Measurements from ENCODE around the gene XIAP. TPM values are rescaled to one million over a fixed set of nuclear protein-coding genes. Genes with fewer than 3 reads are reported as not detected.
A peak's percentile ranks its signal among the peaks of the same experiment; 100 is the strongest.
"Not testable (repeated sequence)": the region's sequence is repeated elsewhere in the genome, so short reads cannot be mapped to it uniquely, and the experiment has no call there.

Gene XIAP
- total RNA-seq, 1 experiment from 2014 or later, result 56.0 TPM

DNA sequence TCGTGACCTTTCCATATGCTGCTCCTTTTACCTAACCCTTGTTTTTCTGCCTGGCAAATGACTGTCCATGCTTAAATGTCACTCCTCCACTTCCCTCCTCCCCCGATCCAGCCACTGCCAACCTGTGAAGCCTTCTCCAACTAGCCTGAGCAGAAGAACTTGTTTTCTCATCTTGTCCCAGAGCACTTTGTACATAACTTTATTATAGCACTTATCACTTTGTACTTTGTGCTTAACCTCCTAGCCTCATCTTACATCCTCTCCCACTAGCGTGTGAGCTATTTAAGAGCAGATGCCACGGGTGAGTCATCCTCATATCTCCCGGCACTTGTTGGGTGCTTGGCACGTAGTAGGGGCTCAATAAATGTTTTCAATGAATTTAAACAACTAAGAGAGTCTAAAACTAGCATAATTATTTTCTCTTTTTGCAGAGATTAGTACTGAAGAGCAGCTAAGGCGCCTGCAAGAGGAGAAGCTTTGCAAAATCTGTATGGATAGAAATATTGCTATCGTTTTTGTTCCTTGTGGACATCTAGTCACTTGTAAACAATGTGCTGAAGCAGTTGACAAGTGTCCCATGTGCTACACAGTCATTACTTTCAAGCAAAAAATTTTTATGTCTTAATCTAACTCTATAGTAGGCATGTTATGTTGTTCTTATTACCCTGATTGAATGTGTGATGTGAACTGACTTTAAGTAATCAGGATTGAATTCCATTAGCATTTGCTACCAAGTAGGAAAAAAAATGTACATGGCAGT lies 46.9 kb downstream of the XIAP start:
- Histone ChIP-seq H3K27me3 (no peaks in the 10 kb centered on the region), H3K4me3 (no peak overlapping the region), H3K4me1 (no peaks in the 10 kb centered on the region), H3K36me3 (peaks cover 38% of the 10 kb centered on the region), H3K27ac (no peak overlapping the region), H3K9me3 (replicated peaks) (no peaks in the 10 kb centered on the region)
- DNase-seq, result no peak

DNA sequence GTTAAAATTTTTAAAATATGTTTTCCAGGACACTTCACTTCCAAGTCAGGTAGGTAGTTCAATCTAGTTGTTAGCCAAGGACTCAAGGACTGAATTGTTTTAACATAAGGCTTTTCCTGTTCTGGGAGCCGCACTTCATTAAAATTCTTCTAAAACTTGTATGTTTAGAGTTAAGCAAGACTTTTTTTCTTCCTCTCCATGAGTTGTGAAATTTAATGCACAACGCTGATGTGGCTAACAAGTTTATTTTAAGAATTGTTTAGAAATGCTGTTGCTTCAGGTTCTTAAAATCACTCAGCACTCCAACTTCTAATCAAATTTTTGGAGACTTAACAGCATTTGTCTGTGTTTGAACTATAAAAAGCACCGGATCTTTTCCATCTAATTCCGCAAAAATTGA lies 49.7 kb downstream of the XIAP start:
- Histone ChIP-seq H3K4me3 (no peak overlapping the region), H3K36me3 (peaks cover 24% of the 10 kb centered on the region), H3K9me3 (replicated peaks) (no peaks in the 10 kb centered on the region), H3K27me3 (no peaks in the 10 kb centered on the region), H3K27ac (no peak overlapping the region), H3K4me1 (no peaks in the 10 kb centered on the region)
- no peak for DNase-seq

DNA sequence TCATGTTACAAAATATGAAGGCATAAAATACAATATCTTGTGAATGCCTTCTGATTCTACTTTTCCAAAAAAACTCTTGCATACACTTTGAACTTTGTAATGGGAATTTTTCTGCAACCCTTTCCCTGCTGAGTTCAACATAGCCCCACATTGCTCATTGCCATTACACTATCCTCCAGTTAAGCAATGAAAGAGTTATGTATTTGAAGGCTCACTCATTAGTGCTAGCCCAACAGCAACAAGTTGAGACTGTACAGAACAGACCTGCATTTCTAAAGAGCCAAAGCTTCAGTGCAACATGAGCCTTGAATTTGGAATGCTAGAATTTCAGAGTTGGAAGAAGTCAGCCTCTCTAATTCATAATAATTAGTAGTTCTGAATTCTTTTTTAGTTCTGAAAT lies 57.2 kb downstream of the XIAP start:
- no peak overlapping the region for H3K27ac ChIP-seq
- H3K4me3 ChIP-seq, result no peak overlapping the region
- H3K36me3 ChIP-seq, result no peaks in the 10 kb centered on the region
- DNase-seq, result no peak
- H3K9me3 ChIP-seq (replicated peaks), result no peaks in the 10 kb centered on the region
- no peaks in the 10 kb centered on the region for H3K4me1 ChIP-seq
- no peaks in the 10 kb centered on the region for H3K27me3 ChIP-seq

DNA sequence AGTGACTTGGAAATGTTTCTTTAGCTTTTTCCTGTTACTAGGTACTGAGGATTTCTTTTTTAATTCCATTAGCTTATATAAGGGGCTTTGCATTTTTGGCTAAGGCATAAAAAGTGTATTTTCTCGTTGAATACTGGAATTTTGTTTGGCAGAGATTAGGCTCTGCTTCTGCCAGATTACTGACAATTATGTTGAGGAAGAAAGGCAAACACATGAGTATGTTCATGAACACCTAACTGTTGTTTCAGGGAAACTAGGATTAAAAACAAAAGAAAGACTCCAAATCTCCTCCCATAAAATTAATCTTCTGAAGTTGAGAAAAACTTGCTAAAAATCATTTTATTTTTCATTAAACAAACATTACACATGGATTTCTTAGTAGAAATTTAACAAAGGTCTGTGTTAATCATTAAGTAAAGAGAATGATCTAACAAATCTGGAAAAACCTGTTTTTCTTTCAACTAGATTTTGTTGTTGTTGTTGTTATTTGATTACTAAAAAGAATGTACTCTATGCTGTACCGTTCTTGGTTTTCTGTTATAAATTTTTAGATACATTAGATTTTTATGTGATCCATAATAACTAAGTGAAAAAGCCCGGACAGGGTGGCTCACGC lies 58.4 kb downstream of the XIAP start:
- H3K4me1 ChIP-seq, result no peaks in the 10 kb centered on the region
- H3K36me3 ChIP-seq, result no peaks in the 10 kb centered on the region
- H3K27me3 ChIP-seq, result no peaks in the 10 kb centered on the region
- no peak for DNase-seq
- no peak overlapping the region for H3K27ac ChIP-seq
- no peaks in the 10 kb centered on the region for H3K9me3 ChIP-seq (replicated peaks)
- no peak overlapping the region for H3K4me3 ChIP-seq

DNA sequence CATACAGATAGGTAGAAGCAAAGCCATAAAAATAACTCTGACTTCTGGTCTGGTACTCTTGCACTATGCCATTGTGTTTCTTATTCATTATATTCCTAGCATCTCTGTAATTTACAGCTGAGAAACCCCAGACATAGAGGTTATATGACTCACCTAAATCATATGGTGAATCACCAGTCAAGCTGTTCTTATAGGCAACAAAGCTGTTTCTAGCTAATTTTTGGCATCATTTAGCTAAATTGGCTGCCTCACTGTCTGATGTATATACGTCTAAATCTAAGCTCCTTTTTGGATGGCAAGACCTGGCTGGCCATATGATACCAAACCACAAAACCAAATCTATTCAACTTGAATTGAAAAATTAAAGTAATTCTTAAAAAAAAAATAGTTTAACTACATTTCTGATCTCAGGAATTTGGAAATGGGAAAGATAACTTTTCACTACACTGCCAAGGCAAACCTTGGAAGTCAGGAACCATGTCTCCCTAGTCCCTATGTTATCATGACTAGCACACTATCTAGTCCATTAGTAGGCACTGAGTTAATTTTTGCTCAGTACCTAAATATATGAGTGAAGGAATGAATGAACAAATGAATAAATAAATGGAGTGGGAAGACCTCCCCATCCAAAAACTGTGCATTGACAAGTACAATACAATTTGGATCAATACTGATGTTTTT lies 60.4 kb downstream of the XIAP start:
- no peaks in the 10 kb centered on the region for H3K36me3 ChIP-seq
- H3K9me3 ChIP-seq (replicated peaks), result no peaks in the 10 kb centered on the region
- no peaks in the 10 kb centered on the region for H3K4me1 ChIP-seq
- no peak for DNase-seq
- no peak overlapping the region for H3K4me3 ChIP-seq
- H3K27me3 ChIP-seq, result no peaks in the 10 kb centered on the region
- H3K27ac ChIP-seq, result no peak overlapping the region

DNA sequence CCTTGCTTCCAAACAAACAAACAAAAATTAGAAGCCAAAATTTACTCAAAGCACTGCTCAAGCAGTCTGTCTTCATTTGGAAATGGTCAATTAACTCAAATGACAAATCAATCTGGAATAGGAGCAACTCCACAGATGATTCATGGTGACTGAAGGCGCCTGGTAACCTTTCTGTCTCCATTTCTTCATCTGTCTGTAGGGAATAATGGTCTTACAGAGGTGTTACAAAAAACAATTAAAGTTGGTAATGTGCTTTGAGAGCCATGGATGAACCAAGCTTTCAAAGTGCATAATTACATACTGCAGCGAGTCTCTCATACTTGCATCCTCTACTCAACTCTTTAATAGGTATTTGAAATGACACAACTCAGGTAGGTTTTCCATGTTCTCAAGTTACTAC lies 63.4 kb downstream of the XIAP start:
- Histone ChIP-seq H3K9me3 (replicated peaks) (no peaks in the 10 kb centered on the region), H3K4me1 (no peaks in the 10 kb centered on the region), H3K36me3 (no peaks in the 10 kb centered on the region), H3K27ac (no peak overlapping the region), H3K4me3 (no peak overlapping the region), H3K27me3 (no peaks in the 10 kb centered on the region)
- DNase-seq, result no peak

DNA sequence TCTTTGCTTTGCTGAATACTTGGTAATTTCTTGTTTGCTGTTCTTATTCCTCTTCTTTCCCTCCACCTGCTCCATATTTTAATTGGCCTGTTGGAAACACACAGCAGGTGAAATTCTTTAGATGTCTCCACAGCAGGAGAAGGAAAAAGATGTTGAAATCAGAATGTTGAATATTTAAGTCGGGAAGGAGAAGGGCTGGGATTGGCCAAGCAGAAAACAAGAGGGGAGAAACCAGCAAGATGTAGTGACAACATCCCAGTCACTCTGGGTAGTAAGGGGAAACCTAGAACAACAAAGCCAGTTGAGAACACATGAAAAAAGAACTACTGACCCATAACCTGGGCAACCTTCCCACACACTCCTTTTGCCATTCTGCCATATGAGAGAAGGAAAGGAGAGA lies 64.3 kb downstream of the XIAP start:
- H3K9me3 ChIP-seq (replicated peaks), result no peaks in the 10 kb centered on the region
- no peak for DNase-seq
- no peak overlapping the region for H3K4me3 ChIP-seq
- no peak overlapping the region for H3K27ac ChIP-seq
- no peaks in the 10 kb centered on the region for H3K36me3 ChIP-seq
- H3K27me3 ChIP-seq, result no peaks in the 10 kb centered on the region
- H3K4me1 ChIP-seq, result no peaks in the 10 kb centered on the region

DNA sequence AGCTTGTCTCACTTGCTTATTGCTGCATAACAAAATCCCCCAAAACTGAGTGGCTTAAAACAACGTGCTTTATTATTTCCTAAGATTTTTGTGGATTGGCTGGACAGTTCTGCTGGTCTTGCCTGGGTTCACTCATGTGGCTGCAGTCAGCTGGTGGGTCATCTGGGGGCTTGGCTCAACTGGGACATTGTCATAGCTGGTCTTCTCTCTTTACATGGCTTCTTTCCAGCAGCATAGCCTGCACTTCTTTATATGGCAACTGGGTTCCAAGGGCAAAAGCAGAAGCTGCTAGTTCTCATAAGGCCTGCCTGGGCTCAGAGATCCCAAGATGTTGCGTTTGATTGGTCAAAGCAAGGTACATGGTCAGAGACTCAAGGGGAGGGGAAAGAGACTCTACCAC lies 68.0 kb downstream of the XIAP start:
- Histone ChIP-seq H3K27ac (no peak overlapping the region), H3K4me1 (no peaks in the 10 kb centered on the region), H3K27me3 (no peaks in the 10 kb centered on the region), H3K9me3 (replicated peaks) (0 out of 2 replicates have a peak, but pooled peaks cover 3% of the 10 kb centered on the region), H3K4me3 (no peak overlapping the region), H3K36me3 (no peaks in the 10 kb centered on the region)
- no peak for DNase-seq

DNA sequence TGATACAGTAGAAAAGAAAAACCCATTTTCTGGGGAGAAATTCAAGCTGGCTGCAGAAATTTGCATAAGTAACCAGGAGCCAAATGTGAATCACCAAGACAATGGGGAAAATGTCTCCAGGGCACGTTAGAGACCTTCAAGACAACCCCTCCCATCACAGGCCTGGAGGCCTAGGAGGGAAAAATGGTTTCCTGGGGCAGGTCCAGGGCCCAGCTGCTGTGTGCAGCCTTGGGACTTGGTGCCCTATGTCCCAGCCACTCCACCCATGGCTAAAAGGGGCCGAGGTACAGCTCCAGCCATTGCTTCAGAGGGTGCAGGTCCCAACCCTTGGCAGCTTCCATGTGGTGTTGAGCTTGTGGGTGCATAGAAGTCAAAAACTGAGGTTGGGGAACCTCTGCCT lies 72.2 kb downstream of the XIAP start:
- not testable (repeated sequence) for H3K27me3 ChIP-seq; H3K36me3 ChIP-seq; H3K4me1 ChIP-seq; H3K4me3 ChIP-seq; DNase-seq; H3K27ac ChIP-seq; H3K9me3 ChIP-seq (replicated peaks)

DNA sequence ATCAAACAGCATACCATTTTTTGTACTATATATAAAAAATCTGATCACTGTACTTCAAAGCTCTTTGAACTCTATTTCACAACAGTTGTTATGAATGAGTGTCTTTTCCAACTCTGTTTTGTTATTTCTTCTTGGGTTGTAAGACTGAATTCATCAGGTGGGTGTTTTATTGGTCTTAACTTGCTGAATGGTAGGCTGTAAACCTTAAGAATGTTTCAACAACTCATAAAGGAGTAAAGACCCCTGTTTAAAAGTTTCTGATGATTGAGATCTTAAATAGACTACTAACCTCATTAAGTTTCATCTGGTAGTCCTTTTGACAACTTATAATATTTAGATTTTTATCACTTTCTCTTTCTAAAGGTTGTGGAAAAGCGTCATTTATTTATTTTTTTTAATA lies 83.2 kb downstream of the XIAP start:
- H3K4me3 ChIP-seq, result no peak overlapping the region
- no peaks in the 10 kb centered on the region for H3K4me1 ChIP-seq
- H3K36me3 ChIP-seq, result no peaks in the 10 kb centered on the region
- H3K27me3 ChIP-seq, result no peaks in the 10 kb centered on the region
- no peak overlapping the region for H3K27ac ChIP-seq
- H3K9me3 ChIP-seq (replicated peaks), result no peaks in the 10 kb centered on the region
- DNase-seq, result no peak

DNA sequence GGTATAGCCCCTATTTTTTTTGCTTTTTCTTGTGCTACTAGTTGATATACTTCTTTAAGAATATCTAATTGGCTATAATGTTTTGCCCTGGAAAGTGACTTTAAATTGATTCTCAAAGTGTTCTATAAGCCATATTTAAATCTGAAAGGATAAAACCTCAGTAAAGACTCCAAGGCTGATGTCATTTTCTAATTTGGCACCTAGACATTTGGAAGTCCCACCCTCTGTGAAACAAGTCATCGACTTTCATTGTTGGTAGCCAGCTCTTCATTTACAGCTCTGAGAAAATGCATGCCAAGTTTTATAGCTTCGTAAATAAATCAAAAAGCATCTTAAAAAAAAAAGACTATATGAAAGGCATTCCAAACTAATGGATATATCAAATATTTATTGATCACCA lies 83.6 kb downstream of the XIAP start:
- H3K36me3 ChIP-seq, result no peaks in the 10 kb centered on the region
- H3K27me3 ChIP-seq, result no peaks in the 10 kb centered on the region
- DNase-seq, result no peak
- H3K27ac ChIP-seq, result no peak overlapping the region
- H3K4me3 ChIP-seq, result no peak overlapping the region
- H3K4me1 ChIP-seq, result no peaks in the 10 kb centered on the region
- H3K9me3 ChIP-seq (replicated peaks), result no peaks in the 10 kb centered on the region

DNA sequence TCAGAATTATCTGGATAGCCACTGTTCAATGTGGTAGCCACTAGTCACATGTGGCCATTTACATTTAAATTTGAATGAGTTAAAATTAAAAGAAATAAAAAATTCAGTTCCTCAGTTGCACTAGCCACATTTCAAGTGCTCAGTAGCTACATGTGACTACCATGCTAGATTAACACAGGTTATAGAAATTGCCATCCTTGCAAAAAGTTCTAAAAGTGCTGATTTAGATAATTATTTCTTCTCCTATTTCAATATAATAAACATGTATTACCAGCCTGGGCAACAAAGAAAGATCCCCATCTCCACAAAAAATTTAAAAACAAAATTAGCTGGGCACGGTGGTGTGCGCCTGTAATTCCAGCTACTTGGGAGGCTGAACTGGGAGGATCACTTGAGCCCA lies 90.0 kb downstream of the XIAP start:
- Histone ChIP-seq H3K9me3 (replicated peaks) (no peaks in the 10 kb centered on the region), H3K27me3 (no peaks in the 10 kb centered on the region), H3K27ac (no peak overlapping the region), H3K4me3 (no peak overlapping the region), H3K4me1 (no peaks in the 10 kb centered on the region), H3K36me3 (no peaks in the 10 kb centered on the region)
- DNase-seq, result no peak

DNA sequence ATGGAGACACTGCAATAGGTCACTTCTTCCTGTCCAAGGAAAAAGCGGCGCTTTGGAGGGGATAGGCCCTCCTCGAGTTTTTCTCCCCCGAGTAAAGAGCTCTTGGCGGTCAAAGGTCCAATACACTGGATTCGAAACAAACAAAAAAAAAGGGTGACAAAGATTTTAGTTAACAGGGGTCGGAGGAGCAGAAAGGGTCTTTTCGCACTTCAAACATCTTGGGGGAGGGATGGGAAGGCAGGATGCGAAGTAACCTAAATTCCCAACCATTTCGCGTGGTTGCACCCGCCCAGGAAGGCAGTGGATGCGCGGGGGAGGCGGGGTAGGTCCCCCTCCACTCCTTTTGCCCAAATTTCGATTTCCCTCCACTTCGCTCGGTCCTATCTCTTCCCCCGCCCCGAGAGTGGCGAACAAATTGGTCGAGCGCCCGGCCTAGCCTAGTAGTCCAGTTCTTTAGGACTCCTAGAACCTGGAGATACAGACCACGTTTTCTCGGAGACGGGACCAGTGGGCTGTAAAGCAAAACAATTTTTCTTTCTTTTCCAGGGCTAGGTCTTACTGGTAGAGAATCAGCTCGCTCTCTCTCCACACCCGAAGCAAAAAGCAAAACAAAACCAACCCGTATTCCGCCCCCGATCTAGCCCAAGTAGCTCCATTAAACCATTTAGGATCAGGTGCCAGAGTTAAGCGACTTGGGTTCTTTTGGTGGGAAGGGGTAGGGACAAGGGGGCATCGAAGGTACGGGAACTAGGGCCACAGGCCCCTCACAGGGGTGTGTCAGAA lies 99.6 kb downstream of the XIAP start:
- peak; percentile 64 to 78 for DNase-seq
- peak overlapping the region; percentile 78 for H3K27ac ChIP-seq
- no peaks in the 10 kb centered on the region for H3K9me3 ChIP-seq (replicated peaks)

DNA sequence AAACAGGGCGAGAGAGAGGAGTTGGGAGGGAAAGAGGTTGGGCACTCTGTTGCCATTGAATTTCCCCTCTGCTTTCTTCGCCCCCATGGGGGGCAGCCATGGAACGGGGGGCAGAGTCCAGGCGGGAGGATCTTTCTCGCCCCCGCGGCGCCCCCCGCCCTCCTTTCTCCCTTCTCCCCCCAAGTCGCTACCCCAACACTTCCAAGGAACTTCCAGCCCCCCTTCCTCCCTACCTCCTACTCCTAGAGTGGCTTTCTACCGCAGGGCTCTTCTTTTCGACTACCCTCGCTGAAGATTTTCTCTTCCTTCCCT lies 101.1 kb downstream of the XIAP start:
- Histone ChIP-seq H3K27me3 (no peaks in the 10 kb centered on the region), H3K9me3 (replicated peaks) (no peaks in the 10 kb centered on the region), H3K36me3 (0 out of 2 replicates have a peak, but pooled peaks cover 4% of the 10 kb centered on the region), H3K27ac (peak overlapping the region; percentile 100), H3K4me1 (0 out of 2 replicates have a peak, but pooled peaks cover 5% of the 10 kb centered on the region), H3K4me3 (peak overlapping the region; percentile 75)
- no peak for DNase-seq

More for the DNA sequence above, 99.6 kb downstream of the XIAP start:
- 0 out of 2 replicates have a peak, but pooled peaks cover 5% of the 10 kb centered on the region for H3K4me1 ChIP-seq
- no peaks in the 10 kb centered on the region for H3K27me3 ChIP-seq
- H3K4me3 ChIP-seq, result peak overlapping the region; percentile 75
- 0 out of 2 replicates have a peak, but pooled peaks cover 4% of the 10 kb centered on the region for H3K36me3 ChIP-seq

Measured in SJCRH30 (cell line).